ENCODE data around the gene FABP3.
A peak's percentile ranks its signal among the peaks of the same experiment; 100 is the strongest.

FABP3 gene

DNA sequence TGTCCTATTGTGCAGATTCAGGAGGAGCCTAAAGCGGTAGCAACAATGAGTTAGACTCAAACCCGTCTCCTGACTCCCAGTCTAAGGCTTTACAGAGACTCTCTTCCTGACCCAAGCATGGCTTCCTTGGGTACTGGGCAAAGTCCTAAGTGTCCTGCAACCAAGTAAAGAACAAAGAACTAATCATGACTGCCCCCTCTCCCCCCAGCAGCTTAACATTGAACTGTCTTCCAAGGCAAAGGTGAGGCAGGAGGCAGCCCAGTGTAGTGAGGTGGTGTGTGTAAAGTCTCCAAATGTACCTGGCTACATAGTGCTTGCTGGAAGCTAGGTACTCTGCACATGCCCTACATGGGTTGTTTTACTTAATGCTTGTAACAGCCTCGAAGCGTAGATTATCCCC is 2.3 kb downstream of the FABP3 start:
- peaks cover 52% of the 10 kb centered on the region for H3K4me1 ChIP-seq (ENCODE audit: control insufficient read depth, insufficient read depth, low read length)
- H3K36me3 ChIP-seq (ENCODE audit: control insufficient read depth, insufficient read depth, low read length, severe bottlenecking) = peaks cover 38% of the 10 kb centered on the region
- H3K27me3 ChIP-seq (replicated peaks; ENCODE audit: control insufficient read depth, insufficient read depth, low read length) = no peaks in the 10 kb centered on the region
- DNase-seq (ENCODE audit: low read depth) = no peak
- H3K4me3 ChIP-seq (ENCODE audit: low read length) = peak overlapping the region; percentile 82
- H3K9me3 ChIP-seq (ENCODE audit: control insufficient read depth, low read length) = no peaks in the 10 kb centered on the region
- no peak overlapping the region for H3K9ac ChIP-seq (ENCODE audit: low read length)

DNA sequence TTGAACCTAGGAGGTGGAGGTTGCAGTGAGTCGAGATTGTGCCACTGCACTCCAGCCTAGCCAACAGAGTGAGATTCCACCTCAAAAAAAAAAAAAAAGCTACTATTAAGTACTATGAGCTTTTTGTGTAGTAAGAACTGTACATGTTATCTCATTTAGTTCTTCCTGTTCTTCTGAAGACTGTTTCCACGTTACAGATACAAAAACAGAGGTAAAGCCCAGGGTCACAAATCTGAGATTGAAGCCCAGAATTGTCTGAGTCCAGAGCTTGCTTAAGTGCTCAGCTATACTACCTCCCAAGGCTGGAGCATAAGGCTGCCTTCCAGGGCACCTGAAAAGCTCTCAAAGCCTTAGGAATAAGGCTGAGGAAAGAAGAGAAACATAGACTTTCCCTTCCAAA is 2.9 kb downstream of the FABP3 start:
- no peak overlapping the region for H3K9ac ChIP-seq (ENCODE audit: low read length)
- H3K36me3 ChIP-seq (ENCODE audit: control insufficient read depth, insufficient read depth, low read length, severe bottlenecking) = peaks cover 43% of the 10 kb centered on the region
- no peak for DNase-seq (ENCODE audit: low read depth)
- H3K4me3 ChIP-seq (ENCODE audit: low read length) = no peak overlapping the region
- H3K9me3 ChIP-seq (ENCODE audit: control insufficient read depth, low read length) = no peaks in the 10 kb centered on the region
- peaks cover 48% of the 10 kb centered on the region for H3K4me1 ChIP-seq (ENCODE audit: control insufficient read depth, insufficient read depth, low read length)
- no peaks in the 10 kb centered on the region for H3K27me3 ChIP-seq (replicated peaks; ENCODE audit: control insufficient read depth, insufficient read depth, low read length)

DNA sequence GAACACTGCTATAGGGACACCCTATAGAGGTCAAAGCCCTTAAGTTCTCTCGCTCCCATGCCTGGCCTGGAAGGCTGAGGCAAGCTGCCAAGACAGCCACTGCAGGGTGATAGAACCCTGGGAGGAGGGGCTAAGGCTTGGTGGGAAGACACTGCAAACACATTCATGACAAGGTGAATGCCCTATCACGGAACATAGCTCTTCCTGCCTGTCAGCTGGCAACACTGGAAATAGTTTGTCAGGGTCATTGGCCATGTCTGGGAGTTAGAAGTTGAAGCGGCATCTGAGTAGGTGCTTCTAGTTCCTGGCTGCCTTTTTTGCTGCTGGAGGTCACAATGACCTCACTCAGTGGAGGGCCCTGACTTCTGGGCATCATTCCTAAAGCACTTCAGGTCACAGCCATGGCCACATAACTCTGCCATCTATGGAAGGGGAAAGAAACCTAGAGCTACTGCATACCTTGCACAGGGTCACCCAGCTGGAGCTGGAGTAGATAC is 4.2 kb downstream of the FABP3 start:
- Histone ChIP-seq H3K9ac (ENCODE audit: low read length) (no peak overlapping the region), H3K36me3 (ENCODE audit: control insufficient read depth, insufficient read depth, low read length, severe bottlenecking) (peaks cover 56% of the 10 kb centered on the region), H3K27me3 (replicated peaks; ENCODE audit: control insufficient read depth, insufficient read depth, low read length) (no peaks in the 10 kb centered on the region), H3K4me1 (ENCODE audit: control insufficient read depth, insufficient read depth, low read length) (peaks cover 35% of the 10 kb centered on the region), H3K9me3 (ENCODE audit: control insufficient read depth, low read length) (no peaks in the 10 kb centered on the region), H3K4me3 (ENCODE audit: low read length) (no peak overlapping the region)
- no peak for DNase-seq (ENCODE audit: low read depth)

DNA sequence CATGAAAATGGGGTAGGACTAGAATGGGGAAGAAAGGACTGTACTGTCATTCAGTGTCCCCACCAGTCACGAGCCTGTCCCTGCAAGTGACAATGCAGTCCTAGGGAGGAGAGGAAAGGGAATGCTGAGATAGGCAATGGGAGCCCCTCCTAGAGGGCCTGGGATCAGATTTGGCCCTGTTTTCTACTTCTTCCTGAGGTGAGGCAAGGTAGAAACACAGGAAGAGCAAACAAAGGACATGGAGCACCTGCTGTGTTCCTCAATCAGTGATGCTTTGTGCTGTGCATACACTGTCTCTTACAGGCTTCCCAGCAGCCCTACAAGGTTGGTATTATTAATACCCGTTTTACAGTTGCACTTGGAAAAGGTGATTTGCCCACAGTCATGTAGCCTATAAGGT is 6.1 kb downstream of the FABP3 start:
- Histone ChIP-seq H3K27me3 (replicated peaks; ENCODE audit: control insufficient read depth, insufficient read depth, low read length) (no peaks in the 10 kb centered on the region), H3K9me3 (ENCODE audit: control insufficient read depth, low read length) (no peaks in the 10 kb centered on the region), H3K9ac (ENCODE audit: low read length) (no peak overlapping the region), H3K4me3 (ENCODE audit: low read length) (no peak overlapping the region), H3K4me1 (ENCODE audit: control insufficient read depth, insufficient read depth, low read length) (peaks cover 18% of the 10 kb centered on the region), H3K36me3 (ENCODE audit: control insufficient read depth, insufficient read depth, low read length, severe bottlenecking) (peaks cover 59% of the 10 kb centered on the region)
- no peak for DNase-seq (ENCODE audit: low read depth)

DNA sequence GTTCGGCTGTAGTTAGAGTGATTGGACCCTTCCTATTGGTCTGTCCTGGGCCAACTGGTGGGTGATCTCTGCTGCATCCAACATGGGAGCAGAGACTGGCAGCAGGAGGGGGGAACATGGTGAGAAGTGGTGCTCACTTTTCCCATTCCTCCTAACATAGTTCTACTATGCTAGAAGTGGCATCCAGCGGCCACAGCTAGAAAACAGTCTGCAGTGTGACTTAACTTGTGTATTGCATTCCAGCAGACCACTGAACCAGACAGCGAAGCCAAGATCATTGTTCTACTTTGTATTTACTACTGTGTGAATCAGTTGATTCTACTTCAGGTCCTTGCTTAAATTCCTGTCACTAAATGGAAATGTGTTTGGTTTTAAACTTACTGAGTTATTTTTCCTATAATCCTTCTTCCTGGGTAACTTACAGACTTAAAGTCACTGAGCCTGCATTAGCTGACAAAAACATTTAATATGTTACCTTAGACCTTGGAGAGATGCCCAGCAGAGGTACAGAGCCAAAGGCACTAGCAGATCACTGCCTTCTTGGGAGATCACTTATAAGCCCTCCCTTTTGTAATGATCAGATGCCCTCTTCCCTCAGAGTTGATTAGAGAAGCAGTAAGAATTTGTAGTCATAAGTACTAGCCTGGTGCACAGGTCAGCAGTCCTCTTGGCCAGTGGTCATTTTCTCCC is 8.2 kb downstream of the FABP3 start:
- Histone ChIP-seq H3K9ac (ENCODE audit: low read length) (no peak overlapping the region), H3K4me3 (ENCODE audit: low read length) (no peak overlapping the region), H3K9me3 (ENCODE audit: control insufficient read depth, low read length) (no peaks in the 10 kb centered on the region), H3K36me3 (ENCODE audit: control insufficient read depth, insufficient read depth, low read length, severe bottlenecking) (peaks cover 74% of the 10 kb centered on the region), H3K27me3 (replicated peaks; ENCODE audit: control insufficient read depth, insufficient read depth, low read length) (no peaks in the 10 kb centered on the region), H3K4me1 (ENCODE audit: control insufficient read depth, insufficient read depth, low read length) (peaks cover 4% of the 10 kb centered on the region)
- no peak for DNase-seq (ENCODE audit: low read depth)

DNA sequence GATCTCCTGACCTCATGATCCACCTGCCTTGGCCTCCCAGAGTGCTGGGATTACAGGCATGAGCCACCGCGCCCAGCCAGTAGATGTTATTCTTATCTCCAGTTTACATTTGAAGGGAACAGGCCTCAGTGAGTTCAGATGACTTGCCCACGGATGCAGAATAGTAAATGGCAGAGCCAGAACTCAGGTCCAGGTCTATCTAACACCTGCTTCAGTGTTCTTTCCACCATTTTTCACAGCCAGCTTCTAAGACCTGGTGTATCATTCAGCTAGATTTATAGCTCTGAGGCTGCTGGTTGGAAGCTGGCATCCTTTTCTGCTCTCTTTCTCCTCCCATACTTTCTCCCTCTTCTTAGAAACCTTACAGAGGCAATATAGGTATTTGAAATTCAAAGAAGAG is 10.8 kb downstream of the FABP3 start:
- no peaks in the 10 kb centered on the region for H3K9me3 ChIP-seq (ENCODE audit: control insufficient read depth, low read length)
- no peak overlapping the region for H3K9ac ChIP-seq (ENCODE audit: low read length)
- no peaks in the 10 kb centered on the region for H3K27me3 ChIP-seq (replicated peaks; ENCODE audit: control insufficient read depth, insufficient read depth, low read length)
- H3K36me3 ChIP-seq (ENCODE audit: control insufficient read depth, insufficient read depth, low read length, severe bottlenecking) = peaks cover 69% of the 10 kb centered on the region
- no peak overlapping the region for H3K4me3 ChIP-seq (ENCODE audit: low read length)
- H3K4me1 ChIP-seq (ENCODE audit: control insufficient read depth, insufficient read depth, low read length) = no peaks in the 10 kb centered on the region
- DNase-seq (ENCODE audit: low read depth) = no peak

DNA sequence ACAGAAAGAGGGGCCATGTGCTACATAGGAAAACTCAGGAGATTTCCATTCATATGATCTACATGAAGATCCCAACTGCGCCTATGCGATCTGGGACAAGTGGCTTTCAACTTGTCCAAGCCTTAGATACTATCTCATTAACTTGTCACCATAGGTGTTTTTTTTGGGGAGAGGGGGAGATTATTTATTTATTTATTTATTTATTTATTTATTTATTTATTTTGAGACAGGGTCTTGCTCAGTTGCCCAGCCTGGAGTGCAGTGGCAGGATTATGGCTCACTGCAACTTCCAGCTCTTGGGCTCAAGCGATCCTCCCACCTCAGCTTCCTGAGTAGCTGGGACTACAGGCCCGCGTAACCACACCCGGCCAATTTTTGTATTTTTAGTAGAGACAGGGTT is 11.3 kb downstream of the FABP3 start:
- Histone ChIP-seq H3K36me3 (ENCODE audit: control insufficient read depth, insufficient read depth, low read length, severe bottlenecking) (peaks cover 69% of the 10 kb centered on the region), H3K4me1 (ENCODE audit: control insufficient read depth, insufficient read depth, low read length) (no peaks in the 10 kb centered on the region), H3K4me3 (ENCODE audit: low read length) (no peak overlapping the region), H3K9ac (ENCODE audit: low read length) (no peak overlapping the region), H3K9me3 (ENCODE audit: control insufficient read depth, low read length) (no peaks in the 10 kb centered on the region), H3K27me3 (replicated peaks; ENCODE audit: control insufficient read depth, insufficient read depth, low read length) (no peaks in the 10 kb centered on the region)
- DNase-seq (ENCODE audit: low read depth) = no peak

DNA sequence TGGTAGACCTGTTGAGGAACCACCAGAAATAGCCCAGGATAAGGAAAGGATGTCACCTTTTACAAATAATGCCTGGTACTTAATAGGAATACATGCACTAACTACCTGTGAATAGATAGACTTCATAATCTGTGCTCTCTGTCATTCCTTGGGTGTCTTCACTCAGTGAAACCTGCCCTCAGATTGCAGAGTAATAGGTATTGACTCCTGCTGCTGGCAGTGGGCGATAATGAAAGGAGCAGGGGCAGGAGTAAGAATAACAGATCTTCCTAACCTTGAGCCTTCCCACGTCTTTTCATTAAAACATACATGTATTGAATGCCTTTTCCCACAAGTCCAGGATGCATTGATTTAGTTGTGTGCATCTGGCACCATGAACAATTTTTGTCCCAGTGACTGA is 16.4 kb downstream of the FABP3 start:
- Histone ChIP-seq H3K4me3 (ENCODE audit: low read length) (no peak overlapping the region), H3K27me3 (replicated peaks; ENCODE audit: control insufficient read depth, insufficient read depth, low read length) (no peaks in the 10 kb centered on the region), H3K9me3 (ENCODE audit: control insufficient read depth, low read length) (no peaks in the 10 kb centered on the region), H3K9ac (ENCODE audit: low read length) (no peak overlapping the region), H3K36me3 (ENCODE audit: control insufficient read depth, insufficient read depth, low read length, severe bottlenecking) (peaks cover 66% of the 10 kb centered on the region), H3K4me1 (ENCODE audit: control insufficient read depth, insufficient read depth, low read length) (peaks cover 8% of the 10 kb centered on the region)
- no peak for DNase-seq (ENCODE audit: low read depth)

DNA sequence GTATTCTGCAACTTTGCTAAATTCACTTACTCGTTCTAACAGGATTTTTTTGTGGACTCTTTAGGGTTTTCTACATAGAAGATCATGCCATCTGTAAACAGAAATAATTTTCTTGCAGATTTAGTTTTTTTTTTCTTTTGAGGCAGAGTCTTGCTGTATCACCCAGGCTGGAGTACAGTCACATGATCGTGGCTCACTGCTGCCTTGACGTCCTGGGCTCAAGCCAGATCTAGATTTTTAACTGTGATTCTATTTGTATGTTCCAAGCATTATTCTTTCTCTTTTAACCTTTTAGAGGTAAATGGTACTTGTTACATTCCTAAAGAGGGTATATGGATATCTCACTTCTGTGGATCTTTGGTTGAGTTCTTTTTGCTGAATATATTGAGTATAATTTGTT is 18.6 kb downstream of the FABP3 start:
- H3K4me1 ChIP-seq (ENCODE audit: control insufficient read depth, insufficient read depth, low read length) = peaks cover 8% of the 10 kb centered on the region
- no peak overlapping the region for H3K4me3 ChIP-seq (ENCODE audit: low read length)
- H3K9me3 ChIP-seq (ENCODE audit: control insufficient read depth, low read length) = no peaks in the 10 kb centered on the region
- peak overlapping the region; percentile 37 for H3K9ac ChIP-seq (ENCODE audit: low read length)
- no peaks in the 10 kb centered on the region for H3K27me3 ChIP-seq (replicated peaks; ENCODE audit: control insufficient read depth, insufficient read depth, low read length)
- DNase-seq (ENCODE audit: low read depth) = peak; percentile 19
- peaks cover 69% of the 10 kb centered on the region for H3K36me3 ChIP-seq (ENCODE audit: control insufficient read depth, insufficient read depth, low read length, severe bottlenecking)

DNA sequence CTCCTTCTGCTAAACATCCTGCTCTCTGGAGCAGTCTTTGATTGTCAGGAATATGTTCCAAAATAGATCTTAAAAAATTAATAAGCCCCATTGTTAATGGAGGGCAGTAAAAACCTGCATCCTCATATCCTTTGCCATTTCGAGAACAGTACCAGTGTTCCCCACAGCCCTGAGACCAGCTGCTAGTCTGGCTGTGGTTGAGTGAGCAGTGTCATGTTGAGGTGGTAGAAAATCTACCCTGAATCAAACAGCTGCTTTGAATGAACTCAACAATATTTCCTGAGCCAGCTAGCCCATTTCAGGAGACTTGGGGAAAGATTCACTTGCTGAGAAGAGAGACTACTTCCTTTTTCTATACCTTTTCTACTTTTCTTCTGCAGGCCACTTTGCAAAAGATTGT is 24.4 kb downstream of the FABP3 start:
- DNase-seq (ENCODE audit: low read depth) = no peak
- H3K27me3 ChIP-seq (replicated peaks; ENCODE audit: control insufficient read depth, insufficient read depth, low read length) = no peaks in the 10 kb centered on the region
- H3K9ac ChIP-seq (ENCODE audit: low read length) = no peak overlapping the region
- no peak overlapping the region for H3K4me3 ChIP-seq (ENCODE audit: low read length)
- no peaks in the 10 kb centered on the region for H3K4me1 ChIP-seq (ENCODE audit: control insufficient read depth, insufficient read depth, low read length)
- H3K36me3 ChIP-seq (ENCODE audit: control insufficient read depth, insufficient read depth, low read length, severe bottlenecking) = peaks cover 81% of the 10 kb centered on the region
- H3K9me3 ChIP-seq (ENCODE audit: control insufficient read depth, low read length) = no peaks in the 10 kb centered on the region

DNA sequence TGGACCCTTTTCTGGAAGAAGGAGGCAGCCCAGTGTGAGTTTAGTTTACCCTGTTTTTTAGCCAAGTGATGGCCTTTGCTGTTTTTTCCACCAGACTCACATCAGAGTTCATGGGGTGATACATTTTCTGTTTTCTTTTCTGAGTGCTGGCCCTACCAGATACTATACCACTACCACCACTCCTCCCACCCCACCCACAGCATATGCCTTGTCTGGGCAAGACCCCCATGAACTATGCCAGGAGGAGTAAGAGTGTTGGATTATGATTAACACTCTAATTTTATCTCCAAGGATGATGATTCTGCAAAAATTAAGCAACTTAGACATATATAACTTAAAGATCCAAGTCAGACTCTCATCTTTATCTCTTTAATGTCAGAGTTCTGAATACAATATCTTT is 26.1 kb downstream of the FABP3 start:
- Histone ChIP-seq H3K36me3 (ENCODE audit: control insufficient read depth, insufficient read depth, low read length, severe bottlenecking) (peaks cover 71% of the 10 kb centered on the region), H3K27me3 (replicated peaks; ENCODE audit: control insufficient read depth, insufficient read depth, low read length) (no peaks in the 10 kb centered on the region), H3K9me3 (ENCODE audit: control insufficient read depth, low read length) (no peaks in the 10 kb centered on the region), H3K4me1 (ENCODE audit: control insufficient read depth, insufficient read depth, low read length) (no peaks in the 10 kb centered on the region), H3K4me3 (ENCODE audit: low read length) (no peak overlapping the region), H3K9ac (ENCODE audit: low read length) (no peak overlapping the region)
- DNase-seq (ENCODE audit: low read depth) = no peak

DNA sequence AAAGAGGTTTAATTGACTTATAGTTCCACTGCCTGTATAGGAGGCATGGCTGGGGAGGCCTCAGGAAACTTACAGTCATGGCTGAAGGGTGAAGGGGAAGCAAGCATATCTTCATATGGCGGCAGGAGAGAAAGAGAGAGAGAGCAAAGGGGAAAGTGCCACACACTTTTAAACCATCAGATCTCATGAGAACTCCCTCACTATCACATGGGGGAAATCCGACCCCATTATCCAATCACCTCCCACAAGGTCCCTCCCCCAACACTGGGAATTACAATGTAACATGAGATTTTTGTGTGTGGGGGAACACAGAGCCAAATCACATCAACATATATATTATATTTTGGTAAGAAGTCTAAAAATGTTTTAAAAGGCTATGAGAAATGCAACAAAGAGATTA is 27.2 kb downstream of the FABP3 start:
- H3K4me1 ChIP-seq (ENCODE audit: control insufficient read depth, insufficient read depth, low read length) = peaks cover 4% of the 10 kb centered on the region
- no peaks in the 10 kb centered on the region for H3K27me3 ChIP-seq (replicated peaks; ENCODE audit: control insufficient read depth, insufficient read depth, low read length)
- no peak overlapping the region for H3K9ac ChIP-seq (ENCODE audit: low read length)
- no peak for DNase-seq (ENCODE audit: low read depth)
- H3K9me3 ChIP-seq (ENCODE audit: control insufficient read depth, low read length) = no peaks in the 10 kb centered on the region
- peaks cover 64% of the 10 kb centered on the region for H3K36me3 ChIP-seq (ENCODE audit: control insufficient read depth, insufficient read depth, low read length, severe bottlenecking)
- no peak overlapping the region for H3K4me3 ChIP-seq (ENCODE audit: low read length)

Measured in adipocyte (in vitro differentiated cells).